ENCODE measurements around the gene EFNB3.

Gene EFNB3

DNA sequence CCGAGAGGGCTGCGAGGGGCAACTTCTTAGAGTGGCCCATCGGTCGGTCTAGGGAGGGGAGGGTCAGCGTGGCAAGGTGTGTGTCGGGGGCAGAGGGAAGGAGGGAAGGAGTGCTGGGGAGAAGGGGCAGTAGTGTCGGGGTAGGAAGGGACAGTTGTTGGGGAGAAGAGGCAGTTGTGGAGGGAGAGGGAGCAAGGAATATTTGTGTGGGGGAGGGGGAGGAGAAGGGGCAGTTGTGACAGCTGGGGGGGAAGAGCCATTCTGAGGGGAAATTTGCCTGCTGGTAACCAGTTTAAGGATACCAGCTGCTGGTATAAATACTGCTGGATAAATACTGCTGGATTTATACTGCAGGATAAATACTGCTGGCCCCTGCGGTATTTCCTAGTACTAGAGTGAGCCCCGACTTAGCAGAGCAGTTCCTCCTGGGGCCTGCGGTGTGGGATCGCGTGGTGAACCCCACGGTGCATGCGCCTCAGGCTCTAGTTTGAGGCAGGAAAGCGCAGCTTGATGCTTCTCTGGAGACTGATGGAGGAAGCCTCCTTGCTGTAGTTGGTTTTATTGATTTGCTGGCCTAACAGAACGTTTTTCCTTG lies 12.9 kb downstream of the EFNB3 start:
- no peak for DNase-seq (ENCODE audit: low read depth in 1 of 2, low spot score in 1 of 2)

- DNase-seq (ENCODE audit: low read depth in 1 of 2, low spot score in 1 of 2): no peak
Measured at GRCh38 chr17:7719661-7720060, 14.7 kb downstream of the EFNB3 start.

DNA sequence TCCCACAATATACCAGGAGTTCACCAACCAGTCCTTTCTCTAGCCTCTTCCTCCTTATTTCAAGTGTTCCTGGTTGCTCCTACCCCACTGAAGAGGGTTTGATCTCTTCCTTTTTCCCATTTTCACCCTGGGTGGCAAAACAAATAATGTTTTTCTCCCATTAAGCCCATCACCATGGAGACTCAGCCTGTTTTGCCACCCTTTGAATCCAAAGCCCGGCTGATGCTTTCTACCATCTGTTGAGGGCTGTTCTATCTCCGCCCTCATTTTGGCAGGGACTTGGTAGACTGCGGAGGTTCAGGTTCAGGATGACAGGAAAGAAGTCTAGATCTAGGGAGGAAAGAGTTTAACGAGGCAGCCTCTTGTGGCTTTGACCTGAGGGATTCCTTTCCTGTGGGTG lies 15.1 kb downstream of the EFNB3 start:
- DNase-seq (ENCODE audit: low read depth in 1 of 2, low spot score in 1 of 2): no peak

GRCh38 chr17:7721612-7722011 lies 16.6 kb downstream of the EFNB3 start:
- no peak for DNase-seq (ENCODE audit: low read depth in 1 of 2, low spot score in 1 of 2)

DNA sequence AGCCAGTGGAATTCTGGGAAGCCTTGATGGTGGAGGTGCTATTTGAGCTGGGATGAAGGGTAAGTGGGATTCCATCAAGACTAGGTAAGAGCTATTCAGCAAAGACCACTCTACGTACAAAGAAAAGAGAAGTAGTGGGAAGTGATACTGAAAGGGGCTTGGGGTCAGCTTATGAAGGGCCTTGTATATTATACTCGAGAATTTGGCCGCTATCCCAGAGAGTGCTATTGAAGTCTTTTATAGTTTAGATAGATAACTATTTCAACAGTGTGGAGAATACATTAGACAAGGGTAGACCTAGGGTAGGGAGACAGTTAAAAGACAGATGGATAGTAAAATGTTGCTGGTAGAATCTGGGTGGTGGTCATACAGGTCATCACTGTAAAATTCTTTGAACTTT lies 22.9 kb downstream of the EFNB3 start:
- DNase-seq (ENCODE audit: low read depth in 1 of 2, low spot score in 1 of 2): no peak

DNA sequence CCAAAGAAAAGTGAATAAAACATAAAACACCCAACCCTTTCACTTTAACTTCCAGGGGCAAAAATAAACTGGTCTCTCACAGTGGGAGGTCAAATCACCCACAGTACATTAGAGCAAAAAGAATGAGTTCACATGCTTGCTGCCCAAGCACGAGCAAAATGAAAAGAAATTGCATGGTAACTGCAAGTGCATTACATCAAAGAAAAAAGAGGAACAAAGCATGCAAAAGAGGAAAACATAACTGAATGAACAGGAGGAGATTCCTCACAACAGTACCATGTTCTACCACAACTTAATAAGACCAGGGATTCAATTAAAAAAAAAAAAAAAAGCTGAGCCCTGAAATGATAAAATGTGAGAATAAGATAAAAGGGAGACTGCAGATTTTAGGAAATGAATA lies 24.8 kb downstream of the EFNB3 start:
- DNase-seq (ENCODE audit: low read depth in 1 of 2, low spot score in 1 of 2): no peak

- DNase-seq (ENCODE audit: low read depth in 1 of 2, low spot score in 1 of 2): no peak
Measured at GRCh38 chr17:7732981-7733539, 28.1 kb downstream of the EFNB3 start.

DNA sequence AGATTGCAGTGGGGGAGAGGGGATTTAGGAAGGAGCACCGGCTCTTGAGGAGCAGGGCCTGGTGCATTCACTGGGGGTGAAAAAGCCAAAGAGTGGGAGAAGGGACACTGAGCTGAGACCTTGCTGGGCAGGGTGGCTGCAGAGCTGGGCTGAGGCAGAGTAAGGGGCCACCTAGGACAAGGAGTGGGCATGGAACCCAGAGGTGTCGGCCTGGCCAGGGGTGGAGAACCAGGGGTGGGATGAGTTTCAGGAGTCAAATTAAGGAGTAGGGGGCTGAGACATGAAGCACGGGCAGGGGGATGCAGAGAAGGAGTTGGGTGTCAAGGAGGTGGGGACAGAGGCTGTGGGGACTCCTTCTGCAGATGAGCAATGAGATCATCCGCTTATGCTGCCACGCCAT lies 32.6 kb downstream of the EFNB3 start:
- DNase-seq (ENCODE audit: low read depth in 1 of 2, low spot score in 1 of 2): no peak

GRCh38 chr17:7739746-7740145 lies 34.7 kb downstream of the EFNB3 start:
- DNase-seq (ENCODE audit: low read depth in 1 of 2, low spot score in 1 of 2): no peak

DNA sequence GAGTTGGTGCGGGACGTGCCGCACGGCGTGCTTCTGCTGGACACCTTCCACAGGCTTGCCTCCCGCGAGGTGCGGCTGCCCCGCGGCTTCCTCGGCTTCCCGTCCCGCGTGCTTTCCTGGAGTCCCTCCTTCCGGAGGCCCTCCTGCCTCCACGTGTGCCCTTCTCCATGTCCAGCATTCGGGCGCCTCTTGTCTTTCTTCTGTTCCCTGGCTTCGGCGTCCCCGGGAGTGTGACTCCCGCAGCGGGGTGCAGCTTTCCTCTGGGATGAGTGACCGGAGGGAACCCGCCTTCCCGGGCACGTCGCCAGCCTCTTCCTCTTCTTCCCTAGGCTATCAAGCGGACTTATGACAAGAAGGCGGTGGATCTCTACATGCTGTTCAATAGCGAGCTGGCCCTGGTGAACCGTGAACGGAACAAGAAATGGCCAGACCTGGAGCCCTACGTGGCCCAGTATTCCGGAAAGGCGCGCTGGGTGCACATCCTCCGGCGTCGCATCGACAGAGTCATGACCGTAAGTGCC lies 35.5 kb downstream of the EFNB3 start:
- no peak for DNase-seq (ENCODE audit: low read depth in 1 of 2, low spot score in 1 of 2)

- no peak for DNase-seq (ENCODE audit: low read depth in 1 of 2, low spot score in 1 of 2)
Measured at GRCh38 chr17:7742729-7743128, 37.7 kb downstream of the EFNB3 start.

- DNase-seq (ENCODE audit: low read depth in 1 of 2, low spot score in 1 of 2): no peak
Measured at GRCh38 chr17:7744416-7744815, 39.4 kb downstream of the EFNB3 start.

DNA sequence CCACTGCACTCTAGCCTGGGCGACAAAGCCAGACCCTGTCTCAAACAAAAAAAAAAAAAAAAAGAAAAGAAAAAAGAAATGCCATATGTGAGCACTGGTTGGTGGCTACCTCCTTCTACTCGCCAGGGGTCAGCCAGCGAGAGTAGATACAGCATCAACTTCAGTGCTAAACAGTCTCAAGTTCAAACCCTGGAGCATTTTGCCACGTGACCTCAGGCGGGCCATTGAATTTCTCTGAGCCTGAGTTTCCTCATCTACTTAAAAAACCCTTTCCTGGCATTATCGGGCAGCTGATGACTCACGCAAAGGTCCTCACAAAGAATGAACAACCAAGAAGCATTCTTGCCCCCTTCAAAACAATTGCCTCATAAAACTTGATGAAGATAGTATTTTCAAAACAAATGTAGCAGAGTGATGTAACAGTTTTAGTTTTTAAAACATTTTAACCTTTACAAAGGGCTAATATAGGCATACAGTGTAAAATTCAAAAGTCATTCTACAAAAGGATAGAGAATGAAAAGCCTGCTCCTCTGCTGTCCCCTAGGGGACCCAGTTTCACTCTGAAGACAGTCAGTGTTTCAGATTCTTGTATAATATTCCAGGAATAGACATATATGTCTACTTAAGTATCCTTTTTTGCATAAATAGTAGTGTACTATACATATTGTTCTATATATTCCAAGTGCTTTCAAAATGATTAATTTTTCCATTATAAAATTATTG lies 40.9 kb downstream of the EFNB3 start:
- DNase-seq (ENCODE audit: low read depth in 1 of 2, low spot score in 1 of 2): no peak

GRCh38 chr17:7747635-7748071 lies 42.7 kb downstream of the EFNB3 start:
- DNase-seq (ENCODE audit: low read depth in 1 of 2, low spot score in 1 of 2): no peak

DNA sequence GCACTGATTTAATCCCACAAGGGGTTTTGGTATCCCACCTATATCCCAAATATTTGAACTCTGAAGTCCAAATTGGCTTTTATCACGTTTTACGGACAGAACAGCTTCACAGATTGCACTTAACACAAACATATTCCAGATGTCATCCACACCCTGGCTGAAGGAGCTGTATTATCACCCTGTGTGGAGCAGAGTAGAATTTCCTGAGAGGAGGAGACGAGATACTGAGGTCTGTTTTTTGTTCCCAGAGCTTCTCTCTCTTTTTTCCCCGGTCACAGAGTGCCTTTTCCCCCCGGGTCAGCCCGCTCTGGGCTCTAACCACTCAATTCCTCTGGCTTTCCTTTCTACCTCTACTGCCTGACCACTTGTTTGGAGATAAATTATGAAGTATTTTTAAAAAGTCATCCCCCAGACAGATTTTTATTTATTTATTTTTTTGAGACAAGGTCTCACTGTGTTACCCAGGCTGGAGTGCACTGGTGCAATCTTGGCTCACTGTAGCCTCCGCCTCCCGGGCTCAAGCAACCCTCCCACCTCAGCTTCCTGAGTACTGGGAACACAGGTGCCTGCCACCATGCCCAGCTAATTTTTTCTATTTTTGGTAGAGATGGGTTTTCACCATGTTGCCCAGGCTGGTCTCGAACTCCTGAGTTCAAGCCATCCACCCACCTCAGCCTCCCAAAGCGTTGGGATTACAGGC lies 43.2 kb downstream of the EFNB3 start:
- no peak for DNase-seq (ENCODE audit: low read depth in 1 of 2, low spot score in 1 of 2)

- DNase-seq (ENCODE audit: low read depth in 1 of 2, low spot score in 1 of 2): no peak
Measured at GRCh38 chr17:7750321-7750821, 45.4 kb downstream of the EFNB3 start.

GRCh38 chr17:7754656-7755055 lies 49.7 kb downstream of the EFNB3 start:
- no peak for DNase-seq (ENCODE audit: low read depth in 1 of 2, low spot score in 1 of 2)

DNA sequence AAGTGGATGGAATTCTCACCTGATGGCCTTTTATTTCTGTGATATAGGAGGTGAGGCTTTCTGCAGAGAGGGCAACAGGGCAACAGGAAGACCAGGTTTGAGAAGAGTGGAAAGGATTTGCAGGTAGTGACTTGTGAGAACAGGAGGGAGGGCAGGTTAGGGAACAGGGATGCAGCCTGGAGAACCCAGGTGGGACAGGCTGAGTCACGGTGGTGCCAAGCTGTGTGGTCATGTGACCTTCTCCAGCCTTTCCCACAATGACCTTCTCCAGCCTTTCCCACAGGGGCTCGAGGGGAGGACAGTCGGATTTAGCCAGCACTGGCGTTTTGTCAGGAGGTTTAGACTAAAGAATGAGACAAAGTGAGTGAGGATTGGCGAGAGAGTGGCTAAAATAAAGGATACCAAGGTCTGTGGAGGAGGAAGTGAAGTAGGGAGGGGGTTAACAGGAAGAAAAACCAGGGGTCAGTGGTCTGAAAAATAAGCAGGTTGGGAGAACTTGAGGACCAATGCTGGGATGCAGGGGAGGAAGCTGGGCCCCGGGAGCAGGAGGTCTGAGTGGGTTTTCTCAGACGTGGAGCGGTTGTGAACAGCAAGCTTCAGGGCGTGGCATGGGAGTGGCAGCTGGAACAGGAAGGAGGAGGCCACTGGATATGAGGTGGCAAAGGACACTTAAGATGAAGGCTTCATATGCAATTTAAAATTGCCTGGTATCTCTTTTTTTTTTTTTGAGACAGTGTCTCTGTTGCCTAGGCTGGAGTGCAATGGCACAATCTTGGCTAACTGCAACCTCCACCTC lies 50.3 kb downstream of the EFNB3 start:
- DNase-seq (ENCODE audit: low read depth in 1 of 2, low spot score in 1 of 2): no peak

DNA sequence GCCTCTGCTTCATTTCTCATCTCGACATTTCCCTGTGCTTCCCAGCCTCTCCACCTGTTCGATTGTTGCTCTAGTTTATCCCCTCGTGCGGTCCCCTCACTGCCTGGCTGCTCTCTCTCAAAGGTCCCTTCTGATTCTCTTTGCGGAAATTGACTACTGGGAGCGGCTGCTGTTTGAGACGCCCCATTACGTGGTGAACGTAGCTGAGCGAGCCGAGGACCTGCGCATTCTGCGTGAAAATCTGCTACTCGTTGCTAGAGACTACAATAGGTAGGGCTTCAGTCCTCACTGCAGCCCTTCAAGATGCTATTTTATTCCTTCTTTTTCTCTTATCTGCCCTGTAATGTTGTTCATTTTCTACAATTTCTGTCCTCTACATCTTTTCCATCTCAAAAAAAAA lies 52.0 kb downstream of the EFNB3 start:
- DNase-seq (ENCODE audit: low read depth in 1 of 2, low spot score in 1 of 2): no peak

Measured in activated CD4-positive, alpha-beta T cell treated with anti-CD3 and anti-CD28 coated beads, Interleukin-2, amount 50 U/mL, for 24 hours (primary cell).